Panc1 (cell line): ENCODE measurements around the gene CDK5RAP3. TPM values are rescaled to one million over a fixed set of nuclear protein-coding genes. Genes with fewer than 3 reads are reported as not detected.

ENCODE experiments used
- ATAC-seq: fragments of 200-7000 bp; cut with Tn5 transposase; 2 replicates; pipeline ENCODE4 v1.9.1; 2020; ENCODE audit warnings: mild to moderate bottlenecking, moderate library complexity
- Bru-seq: library from RNA; stranded (reverse); fragments of 400-500 nt; gene quantifications from one replicate; lab custom pipeline; 2021; lab: Mats Ljungman, UMichigan
- BruChase-seq, 2 experiments: library from RNA; stranded (reverse); fragments of 400-500 nt; gene quantifications; one replicate each; lab custom pipeline; 2021; lab: Mats Ljungman, UMichigan
- BruUV-seq: library from RNA; stranded (reverse); fragments of 400-500 nt; replicated peaks from 2 replicates; lab custom pipeline; 2021; lab: Mats Ljungman, UMichigan
- CTCF ChIA-PET: fragments of 300-600 bp; sonication (Branson Sonifier 250); formaldehyde crosslinking; loops from one replicate; lab custom pipeline; 2022; ENCODE audit warnings: antibody characterized with exemption; lab: Charles Lee
- POLR2A ChIA-PET: fragments of 300-600 bp; sonication (Branson Sonifier 250); formaldehyde crosslinking; loops from one replicate; lab custom pipeline; 2022; ENCODE audit warnings: antibody characterized with exemption; lab: Charles Lee
- DNase-seq: peaks from one replicate; pipeline ENCODE4 v3.0.0-alpha.2; 2010; ENCODE audit warnings: low read depth, low spot score
- H3K27ac ChIP-seq: 2 replicates; pipeline ENCODE4 v1.5.1; 2011; ENCODE audit warnings: mild to moderate bottlenecking, low read length, inconsistent platforms
- H3K27me3 ChIP-seq: fragments of 200-500 bp; sonication (Bioruptor generic); 2 replicates; pipeline ENCODE4 v1.6.0; 2014; ENCODE audit warnings: low read length, inconsistent platforms; ENCODE audit not compliant: control insufficient read depth, insufficient read depth
- H3K36me3 ChIP-seq: fragments of 200-500 bp; sonication (Bioruptor generic); 2 replicates; pipeline ENCODE4 v1.5.1; 2014; ENCODE audit warnings: inconsistent platforms, mild to moderate bottlenecking, low read length, moderate library complexity; ENCODE audit not compliant: control insufficient read depth, insufficient read depth
- H3K4me1 ChIP-seq: 2 replicates; pipeline ENCODE4 v1.5.1; 2011; ENCODE audit warnings: inconsistent platforms, mild to moderate bottlenecking, low read length, moderate library complexity; ENCODE audit not compliant: control insufficient read depth, insufficient read depth
- H3K4me3 ChIP-seq, 2 experiments: 2 replicates each; pipeline ENCODE4 v1.5.1; 2011 to 2012; ENCODE audit warnings: low read depth in 2 of 2, low read length in 2 of 2, mild to moderate bottlenecking in 2 of 2, inconsistent platforms in 1 of 2, moderate library complexity in 1 of 2
- H3K9me3 ChIP-seq: fragments of 200-500 bp; sonication (Bioruptor generic); 2 replicates; pipeline ENCODE4 v1.5.1; 2014; ENCODE audit warnings: low read depth, mild to moderate bottlenecking, inconsistent platforms, low read length, moderate library complexity; ENCODE audit not compliant: control insufficient read depth, insufficient read depth
- POLR2AphosphoS5 ChIP-seq: IDR thresholded peaks from 2 replicates; pipeline ENCODE4 v1.6.1; 2012; ENCODE audit warnings: mild to moderate bottlenecking, low read depth, low read length, moderate library complexity
- REST ChIP-seq, 2 experiments: IDR thresholded peaks; 2 replicates each; pipeline ENCODE4 v1.6.1; 2011 to 2012; ENCODE audit warnings: low read depth in 2 of 2, control low read depth in 1 of 2, low read length in 1 of 2, mild to moderate bottlenecking in 1 of 2, moderate library complexity in 1 of 2; ENCODE audit not compliant: insufficient read depth in 1 of 2
- SIN3A ChIP-seq: IDR thresholded peaks from 2 replicates; pipeline ENCODE4 v1.6.1; 2012; ENCODE audit warnings: low read depth, mild to moderate bottlenecking, low read length, moderate library complexity, borderline replicate concordance; ENCODE audit not compliant: insufficient read depth
- TCF7L2 ChIP-seq: IDR thresholded peaks from 2 replicates; pipeline ENCODE4 v1.6.1; 2011; ENCODE audit warnings: mild to moderate bottlenecking, low read depth, low read length, inconsistent platforms
- in situ Hi-C: cut with HindIII; loops from 2 replicates; pipeline ENCODE4 v1.10.0; 2016; ENCODE audit warnings: low sequenced_read_pairs, low pct_unique_long_range_greater_than_20kb
- intact Hi-C: fragments of 100-400 bp; cut with micrococcal nuclease; formaldehyde crosslinking; loops from one replicate; pipeline ENCODE4 v1.10.0; 2022; ENCODE audit not compliant: unreplicated experiment
- long read RNA-seq: library from polyadenylated mRNA; unstranded; transcript quantifications from one replicate; pipeline ENCODE4 v2.0.0, GENCODE V29; 2021; ENCODE audit not compliant: unreplicated experiment
- polyA plus RNA-seq: library from polyadenylated mRNA; unstranded; fragments of >200 nt; gene quantifications from one replicate; pipeline ENCODE4 v1.2.1, GENCODE V29; 2012; ENCODE audit warnings: missing spikeins; ENCODE audit not compliant: insufficient read length
- total RNA-seq: library from RNA; stranded (reverse); gene quantifications from one replicate; pipeline ENCODE4 v1.2.1, GENCODE V29; 2021; ENCODE audit not compliant: unreplicated experiment
- TF ChIP-seq, protein P1 (sequence below): fragments of 450-650 bp; IDR thresholded peaks from 2 replicates; pipeline ENCODE4 v1.5.1; 2017; ENCODE audit warnings: mild to moderate bottlenecking

The CDK5RAP3 gene
- 193 TPM for total RNA-seq
- 137 TPM for polyA plus RNA-seq
- percentile 77 among the genes with signal in this experiment for Bru-seq, nascent RNA
- percentile 91 among the genes with signal in this experiment for BruChase-seq, experiment 1, labeled RNA remaining after a 2-hour chase
- percentile 95 among the genes with signal in this experiment for BruChase-seq, experiment 2, labeled RNA remaining after a 6-hour chase
- long read RNA-seq, transcript CDK5RAP3-201 (14 exons, 1,866 nt) = major isoform, 48 of 124 reads
- long read RNA-seq, transcript CDK5RAP3-231 (12 exons, 2,759 nt) = minor isoform, 12 of 124 reads
- long read RNA-seq, partial matches to known transcripts = 35 of 124 reads
- long read RNA-seq, other reads (novel, unspliced or antisense) = 27 of 124 reads

DNA sequence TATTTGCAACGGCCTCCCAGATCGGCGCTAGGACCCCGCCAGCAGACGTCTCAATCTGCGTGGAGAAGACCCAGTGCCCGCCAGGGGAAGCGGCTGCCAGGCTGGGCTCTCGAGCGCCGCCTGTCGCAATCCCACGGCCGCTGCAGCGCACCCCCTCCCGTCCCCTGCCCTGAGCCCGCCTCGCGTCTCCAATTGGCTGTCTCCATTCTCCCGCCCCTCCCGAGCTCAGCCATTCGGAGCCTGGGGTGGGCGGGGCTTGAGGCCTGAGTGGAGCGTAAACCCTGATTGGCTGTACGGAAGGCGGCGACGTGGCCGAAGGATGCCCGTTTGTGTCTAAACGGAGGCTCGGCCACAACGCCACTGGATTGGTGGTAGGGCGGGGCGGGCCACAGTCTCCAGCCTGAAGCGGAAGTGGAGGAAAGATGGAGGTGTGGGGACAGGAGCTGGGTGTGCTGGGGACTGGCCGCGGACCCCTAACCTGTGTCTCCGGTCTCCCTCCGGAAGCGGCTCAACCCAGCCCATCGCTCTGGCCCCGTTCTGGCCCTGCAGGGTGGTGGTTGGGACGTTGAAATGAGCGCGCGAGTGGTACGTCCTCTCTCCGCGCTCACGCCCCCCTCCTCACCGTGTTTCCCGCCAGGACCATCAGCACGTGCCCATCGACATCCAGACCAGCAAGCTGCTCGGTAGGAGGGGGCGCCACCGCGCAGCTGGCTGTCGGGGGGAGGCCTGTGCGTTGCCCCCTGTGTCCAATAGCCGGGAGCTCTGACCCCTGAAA is at the start of gene CDK5RAP3:
TSS of gene CDK5RAP3 (plus strand) at position 389 of the 775 bp plus-strand sequence. CDS start at position 423, 34 bp downstream.
- in situ Hi-C loops = no loop called here
- peak; percentile 95 for TF ChIP-seq POLR2AphosphoS5
- TF ChIP-seq TCF7L2 = no peak
- peak; percentile 91 for TF ChIP-seq SIN3A
- TF ChIP-seq, protein P1, sequence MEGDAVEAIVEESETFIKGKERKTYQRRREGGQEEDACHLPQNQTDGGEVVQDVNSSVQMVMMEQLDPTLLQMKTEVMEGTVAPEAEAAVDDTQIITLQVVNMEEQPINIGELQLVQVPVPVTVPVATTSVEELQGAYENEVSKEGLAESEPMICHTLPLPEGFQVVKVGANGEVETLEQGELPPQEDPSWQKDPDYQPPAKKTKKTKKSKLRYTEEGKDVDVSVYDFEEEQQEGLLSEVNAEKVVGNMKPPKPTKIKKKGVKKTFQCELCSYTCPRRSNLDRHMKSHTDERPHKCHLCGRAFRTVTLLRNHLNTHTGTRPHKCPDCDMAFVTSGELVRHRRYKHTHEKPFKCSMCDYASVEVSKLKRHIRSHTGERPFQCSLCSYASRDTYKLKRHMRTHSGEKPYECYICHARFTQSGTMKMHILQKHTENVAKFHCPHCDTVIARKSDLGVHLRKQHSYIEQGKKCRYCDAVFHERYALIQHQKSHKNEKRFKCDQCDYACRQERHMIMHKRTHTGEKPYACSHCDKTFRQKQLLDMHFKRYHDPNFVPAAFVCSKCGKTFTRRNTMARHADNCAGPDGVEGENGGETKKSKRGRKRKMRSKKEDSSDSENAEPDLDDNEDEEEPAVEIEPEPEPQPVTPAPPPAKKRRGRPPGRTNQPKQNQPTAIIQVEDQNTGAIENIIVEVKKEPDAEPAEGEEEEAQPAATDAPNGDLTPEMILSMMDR = peak; percentile 100
- peak in 1 of 2 experiments; percentile 5; a peak in 1 of 4 replicates for TF ChIP-seq REST (IDR thresholded peaks at IDR 0.05; ENCODE audit: insufficient read depth in 1 of 2, low read depth in 2 of 2, low read length in 1 of 2)
- TSS peak; percentile 90 for BruUV-seq
- peak; percentile 97 for ATAC-seq
- H3K36me3 ChIP-seq = no peaks in the 10 kb centered on the region; the same call in 1 of the 2 replicates
- CTCF ChIA-PET = interaction anchor here (0.6 to 2.2 kb wide), 18 partner anchors 10 to 104 kb away, joined by 3 to 22 read pairs (median 5); partner anchors contain the start of genes NFE2L1, PNPO and PRR15L
- H3K27me3 ChIP-seq = no peaks in the 10 kb centered on the region
- peak within 1 kb of the TSS; percentile 84 to 90 for H3K4me3 ChIP-seq
- intact Hi-C loops = loop anchor here (5.0 kb wide), 1 partner anchor 129 kb away; the partner anchor contains the start of gene SCRN2
- POLR2A ChIA-PET = interaction anchor here (0.5 to 1.0 kb wide), 11 partner anchors 16 to 814 kb away, joined by 3 to 15 read pairs (median 4); no protein-coding TSS in a partner anchor
- H3K27ac ChIP-seq = peak within 1 kb of the TSS; percentile 87
- H3K4me1 ChIP-seq = peaks cover 20% of the 10 kb centered on the region
- no peaks in the 10 kb centered on the region for H3K9me3 ChIP-seq
- peak; percentile 90 for DNase-seq

- POLR2A ChIA-PET = interaction anchor here (0.5 kb wide), 1 partner anchor 14 kb away, joined by 10 read pairs; no protein-coding TSS in a partner anchor
- intact Hi-C loops (no loop called here), in situ Hi-C loops (no loop called here)
- no peak for DNase-seq
- CTCF ChIA-PET = no interaction called here
- no peak for TF ChIP-seq SIN3A
- no peak for TF ChIP-seq TCF7L2
- no peak for TF ChIP-seq REST (IDR thresholded peaks at IDR 0.05; ENCODE audit: insufficient read depth in 1 of 2, low read depth in 2 of 2, low read length in 1 of 2)
- TF ChIP-seq, protein P1 = no peak
- no peak for TF ChIP-seq POLR2AphosphoS5
- H3K27me3 ChIP-seq = no peaks in the 10 kb centered on the region
- peaks cover 3% of the 10 kb centered on the region; the same call in 1 of the 2 replicates for H3K4me1 ChIP-seq
- no TSS peak for BruUV-seq
- no peak for ATAC-seq
- no peak overlapping the region for H3K4me3 ChIP-seq
- no peaks in the 10 kb centered on the region; the same call in 1 of the 2 replicates for H3K36me3 ChIP-seq
- H3K27ac ChIP-seq = no peak overlapping the region
- no peaks in the 10 kb centered on the region for H3K9me3 ChIP-seq
Observed at GRCh38 chr17:47924785-47925677, 45.9 kb upstream of the CDK5RAP3 start.
